GM19351 (cell line): Measurements from ENCODE around the gene FBXL13.
"Not testable (repeated sequence)": the region's sequence is repeated elsewhere in the genome, so short reads cannot be mapped to it uniquely, and the experiment has no call there.

Experiments
- ATAC-seq: cut with Tn5 transposase; IDR thresholded peaks from one replicate; pipeline ENCODE4 v1.9.1; 2021; ENCODE audit warnings: mild to moderate bottlenecking, moderate library complexity; ENCODE audit not compliant: unreplicated experiment

The FBXL13 gene

GRCh38 chr7:102788770-102789169 is 285.8 kb downstream of the FBXL13 start:
- ATAC-seq = not testable (repeated sequence)

GRCh38 chr7:102780926-102781325 is 293.7 kb downstream of the FBXL13 start:
- ATAC-seq = not testable (repeated sequence)

GRCh38 chr7:102778663-102779062 is 295.9 kb downstream of the FBXL13 start:
- not testable (repeated sequence) for ATAC-seq

- not testable (repeated sequence) for ATAC-seq
Measured at GRCh38 chr7:102776217-102776616, 298.4 kb downstream of the FBXL13 start.

GRCh38 chr7:102770467-102770866 is 304.1 kb downstream of the FBXL13 start:
- ATAC-seq = not testable (repeated sequence)

GRCh38 chr7:102769657-102770192 is 304.9 kb downstream of the FBXL13 start:
- ATAC-seq = not testable (repeated sequence)

- ATAC-seq = not testable (repeated sequence)
Measured at GRCh38 chr7:102763295-102763905, 311.2 kb downstream of the FBXL13 start.
